Endometrial microvascular endothelial cells (primary cell): ENCODE measurements around the gene CDC34. TPM values are rescaled to one million over a fixed set of nuclear protein-coding genes. Genes with fewer than 3 reads are reported as not detected.
"Not testable (repeated sequence)": the region's sequence is repeated elsewhere in the genome, so short reads cannot be mapped to it uniquely, and the experiment has no call there.

ENCODE experiments used
- in situ Hi-C: cut with HindIII; loops from 2 replicates; pipeline ENCODE4 v1.10.0; 2017; ENCODE audit warnings: low sequenced_read_pairs, low pct_unique_long_range_greater_than_20kb; ENCODE audit errors: inconsistent ontology term
- total RNA-seq: library from RNA; depleted of rRNA; stranded (reverse); fragments of >200 nt; gene quantifications from one replicate; pipeline ENCODE4 v1.2.3, GENCODE V29; 2015; ENCODE audit errors: inconsistent ontology term

The CDC34 gene
- total RNA-seq, 1 donor from 2014 or later: 84.7 TPM

- in situ Hi-C loops: no loop called here
Measured at GRCh38 chr19:581399-582111, 50.0 kb downstream of the CDC34 start.

GRCh38 chr19:582497-583197 lies 51.1 kb downstream of the CDC34 start:
- in situ Hi-C loops: no loop called here

GRCh38 chr19:583198-583967 lies 51.8 kb downstream of the CDC34 start:
- in situ Hi-C loops: no loop called here

- in situ Hi-C loops: no loop called here
Measured at GRCh38 chr19:583968-584239, 52.3 kb downstream of the CDC34 start.

- in situ Hi-C loops: no loop called here
Measured at GRCh38 chr19:584240-585001, 52.9 kb downstream of the CDC34 start.

GRCh38 chr19:585146-585545 lies 53.6 kb downstream of the CDC34 start:
- in situ Hi-C loops: not testable (repeated sequence)

GRCh38 chr19:585551-586110 lies 54.1 kb downstream of the CDC34 start:
- in situ Hi-C loops: no loop called here

- in situ Hi-C loops: no loop called here
Measured at GRCh38 chr19:588093-588740, 56.7 kb downstream of the CDC34 start.

- in situ Hi-C loops: no loop called here
Measured at GRCh38 chr19:588741-589692, 57.5 kb downstream of the CDC34 start.

- in situ Hi-C loops: no loop called here
Measured at GRCh38 chr19:589693-590395, 58.3 kb downstream of the CDC34 start, which contains the start of gene HCN2. Gene HCN2, plus strand, starts transcription at chr19:589881. Its CDS starts 65 bp downstream, at chr19:589946.

GRCh38 chr19:590396-590745 lies 58.8 kb downstream of the CDC34 start:
- in situ Hi-C loops: no loop called here

- in situ Hi-C loops: no loop called here
Measured at GRCh38 chr19:590750-591098, 59.2 kb downstream of the CDC34 start.

GRCh38 chr19:591099-591958 lies 59.8 kb downstream of the CDC34 start:
- in situ Hi-C loops: no loop called here
